ENCODE results near the gene FNDC3A.
"Not testable (repeated sequence)": the region's sequence is repeated elsewhere in the genome, so short reads cannot be mapped to it uniquely, and the experiment has no call there.

Gene FNDC3A

GRCh38 chr13:49140910-49141611, 165.3 kb downstream of the FNDC3A start:
- Histone ChIP-seq H3K4me1 (ENCODE audit: control insufficient read depth in 1 of 2, insufficient read depth in 1 of 2, low read depth in 1 of 2, low read length in 1 of 2) (no peaks in the 10 kb centered on the region), H3K27ac (no peak overlapping the region), H3K36me3 (peaks cover 40% of the 10 kb centered on the region), H3K9me3 (no peaks in the 10 kb centered on the region), H3K27me3 (no peaks in the 10 kb centered on the region), H3K4me3 (ENCODE audit: low read depth in 1 of 2, low read length in 1 of 2) (no peak overlapping the region)
- TF ChIP-seq CTCF (IDR thresholded peaks at IDR 0.05): no peak

GRCh38 chr13:49146950-49147355, 171.2 kb downstream of the FNDC3A start:
- Histone ChIP-seq H3K9me3 (no peaks in the 10 kb centered on the region), H3K27ac (peak overlapping the region; percentile 50), H3K4me1 (ENCODE audit: control insufficient read depth in 1 of 2, insufficient read depth in 1 of 2, low read depth in 1 of 2, low read length in 1 of 2) (peaks cover 7 to 8% of the 10 kb centered on the region in 2 experiments), H3K36me3 (peaks cover 15% of the 10 kb centered on the region), H3K4me3 (ENCODE audit: low read depth in 1 of 2, low read length in 1 of 2) (no peak overlapping the region), H3K27me3 (no peaks in the 10 kb centered on the region)
- no peak for TF ChIP-seq CTCF (IDR thresholded peaks at IDR 0.05)

GRCh38 chr13:49148405-49148804, 172.7 kb downstream of the FNDC3A start:
- TF ChIP-seq CTCF (IDR thresholded peaks at IDR 0.05): no peak

GRCh38 chr13:49157955-49158584, 182.4 kb downstream of the FNDC3A start:
- not testable (repeated sequence) for H3K9me3 ChIP-seq; H3K4me1 ChIP-seq (ENCODE audit: control insufficient read depth in 1 of 2, insufficient read depth in 1 of 2, low read depth in 1 of 2, low read length in 1 of 2); H3K27ac ChIP-seq; H3K36me3 ChIP-seq; H3K4me3 ChIP-seq (ENCODE audit: low read depth in 1 of 2, low read length in 1 of 2); H3K27me3 ChIP-seq

More at GRCh38 chr13:49148405-49148804, 172.7 kb downstream of the FNDC3A start:
- Histone ChIP-seq H3K27me3 (no peaks in the 10 kb centered on the region), H3K36me3 (peaks cover 15% of the 10 kb centered on the region), H3K27ac (no peak overlapping the region), H3K4me3 (ENCODE audit: low read depth in 1 of 2, low read length in 1 of 2) (no peak overlapping the region), H3K4me1 (ENCODE audit: control insufficient read depth in 1 of 2, insufficient read depth in 1 of 2, low read depth in 1 of 2, low read length in 1 of 2) (peaks cover 7 to 8% of the 10 kb centered on the region in 2 experiments), H3K9me3 (no peaks in the 10 kb centered on the region)

GRCh38 chr13:49163162-49163561, 187.4 kb downstream of the FNDC3A start:
- not testable (repeated sequence) for H3K36me3 ChIP-seq; H3K27ac ChIP-seq; H3K4me3 ChIP-seq (ENCODE audit: low read depth in 1 of 2, low read length in 1 of 2); H3K27me3 ChIP-seq; H3K9me3 ChIP-seq
- H3K4me1 ChIP-seq (ENCODE audit: control insufficient read depth in 1 of 2, insufficient read depth in 1 of 2, low read depth in 1 of 2, low read length in 1 of 2): peaks cover 9 to 11% of the 10 kb centered on the region in 2 experiments

- H3K4me1 ChIP-seq (ENCODE audit: control insufficient read depth in 1 of 2, insufficient read depth in 1 of 2, low read depth in 1 of 2, low read length in 1 of 2): peaks cover 9 to 11% of the 10 kb centered on the region in 2 experiments
- H3K27ac ChIP-seq: no peak overlapping the region
- no peaks in the 10 kb centered on the region for H3K9me3 ChIP-seq
- H3K27me3 ChIP-seq: no peaks in the 10 kb centered on the region
- no peak for TF ChIP-seq CTCF (IDR thresholded peaks at IDR 0.05)
- peaks cover 8% of the 10 kb centered on the region for H3K36me3 ChIP-seq
- no peak overlapping the region for H3K4me3 ChIP-seq (ENCODE audit: low read depth in 1 of 2, low read length in 1 of 2)
Measured at GRCh38 chr13:49164712-49165111, 189.0 kb downstream of the FNDC3A start.

Measured in neutrophil (primary cell).